Measurements from ENCODE around the gene MRPS26.

DNA sequence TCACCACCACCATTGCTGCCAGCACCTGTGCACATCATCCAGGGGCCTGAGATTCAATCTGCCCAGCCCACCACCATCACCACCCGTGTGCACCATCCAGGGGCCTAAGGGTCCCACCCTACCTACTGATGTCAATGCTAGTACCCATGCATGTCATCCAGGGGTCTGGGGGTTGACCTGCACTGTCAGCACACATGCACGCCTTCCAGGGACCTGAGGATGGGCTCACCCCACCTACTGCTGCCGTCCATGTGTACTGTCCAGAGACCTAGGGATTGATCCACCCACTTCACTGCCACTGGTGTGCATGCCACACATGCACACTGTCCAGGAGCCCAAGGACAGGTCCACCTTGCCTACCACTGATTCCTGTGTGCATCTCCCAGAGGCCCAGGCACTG, 13.6 kb downstream of the MRPS26 start:
- no peak for TF ChIP-seq POLR2A (IDR thresholded peaks at IDR 0.05)
- TF ChIP-seq POLR2AphosphoS5 (IDR thresholded peaks at IDR 0.05) = no peak
- TF ChIP-seq, protein P1, sequence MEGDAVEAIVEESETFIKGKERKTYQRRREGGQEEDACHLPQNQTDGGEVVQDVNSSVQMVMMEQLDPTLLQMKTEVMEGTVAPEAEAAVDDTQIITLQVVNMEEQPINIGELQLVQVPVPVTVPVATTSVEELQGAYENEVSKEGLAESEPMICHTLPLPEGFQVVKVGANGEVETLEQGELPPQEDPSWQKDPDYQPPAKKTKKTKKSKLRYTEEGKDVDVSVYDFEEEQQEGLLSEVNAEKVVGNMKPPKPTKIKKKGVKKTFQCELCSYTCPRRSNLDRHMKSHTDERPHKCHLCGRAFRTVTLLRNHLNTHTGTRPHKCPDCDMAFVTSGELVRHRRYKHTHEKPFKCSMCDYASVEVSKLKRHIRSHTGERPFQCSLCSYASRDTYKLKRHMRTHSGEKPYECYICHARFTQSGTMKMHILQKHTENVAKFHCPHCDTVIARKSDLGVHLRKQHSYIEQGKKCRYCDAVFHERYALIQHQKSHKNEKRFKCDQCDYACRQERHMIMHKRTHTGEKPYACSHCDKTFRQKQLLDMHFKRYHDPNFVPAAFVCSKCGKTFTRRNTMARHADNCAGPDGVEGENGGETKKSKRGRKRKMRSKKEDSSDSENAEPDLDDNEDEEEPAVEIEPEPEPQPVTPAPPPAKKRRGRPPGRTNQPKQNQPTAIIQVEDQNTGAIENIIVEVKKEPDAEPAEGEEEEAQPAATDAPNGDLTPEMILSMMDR (IDR thresholded peaks at IDR 0.05) = no peak

All from breast epithelium (tissue), 3 donors.